SK-N-SH (cell line): Measurements from ENCODE around the gene SNX20. TPM values are rescaled to one million over a fixed set of nuclear protein-coding genes. Genes with fewer than 3 reads are reported as not detected.

Experiments
- CTCF ChIA-PET: fragments of 300-600, 350-600 bp; formaldehyde crosslinking; extraction: SDS; loops from one replicate; lab custom pipeline; 2021; lab: Yijun Ruan, JAX
- POLR2A ChIA-PET: fragments of 350-600 bp; sonication (Branson Sonifier 250); formaldehyde crosslinking; extraction: SDS; loops from one replicate; lab custom pipeline; 2020; ENCODE audit warnings: antibody characterized with exemption, inconsistent platforms; lab: Yijun Ruan, JAX
- DNase-seq: peaks from one replicate; pipeline ENCODE4 v3.0.0; 2012
- H2AFZ ChIP-seq: fragments of 200-600 bp; sonication (generic); 2 replicates; pipeline ENCODE4 v1.8.1; 2016; ENCODE audit warnings: antibody characterized with exemption, mild to moderate bottlenecking, low read depth
- H3F3A ChIP-seq: fragments of 200-600 bp; sonication (generic); replicated peaks from 2 replicates; pipeline ENCODE3; 2016; ENCODE audit warnings: antibody characterized with exemption, mild to moderate bottlenecking; ENCODE audit not compliant: insufficient read depth
- H3K27ac ChIP-seq, 2 experiments: fragments of 200-500 bp in 1 of 2; fragments of 200-600 bp in 1 of 2; sonication (Bioruptor generic) in 1 of 2; sonication (generic), shearing (Covaris generic) in 1 of 2; 2 replicates each; pipeline versions ENCODE4 v1.5.1 to v1.6.1; 2014 to 2016; ENCODE audit warnings: low read depth in 2 of 2, inconsistent platforms in 1 of 2, low read length in 1 of 2, mild to moderate bottlenecking in 1 of 2, mixed read lengths in 1 of 2
- H3K27me3 ChIP-seq: fragments of 200-600 bp; sonication (generic), shearing (Covaris generic); 2 replicates; pipeline ENCODE4 v1.6.1; 2016; ENCODE audit warnings: mixed run types; ENCODE audit not compliant: insufficient read depth
- H3K36me3 ChIP-seq, 2 experiments: fragments of 200-500 bp in 1 of 2; fragments of 200-600 bp in 1 of 2; sonication (Bioruptor generic) in 1 of 2; sonication (generic) in 1 of 2; replicated peaks in 1 of 2; 2 replicates each; pipeline versions ENCODE3 to v1.5.1; 2014 to 2016; ENCODE audit warnings: low read length in 1 of 2, mild to moderate bottlenecking in 1 of 2; ENCODE audit not compliant: insufficient read depth in 2 of 2, control insufficient read depth in 1 of 2
- H3K4me1 ChIP-seq, 2 experiments: fragments of 200-500 bp in 1 of 2; fragments of 200-600 bp in 1 of 2; sonication (Bioruptor generic) in 1 of 2; sonication (generic), shearing (Covaris generic) in 1 of 2; 2 replicates each; pipeline versions ENCODE4 v1.5.1 to v1.6.1; 2014 to 2016; ENCODE audit warnings: low read depth in 1 of 2, low read length in 1 of 2, mixed run types in 1 of 2; ENCODE audit not compliant: insufficient read depth in 2 of 2, control insufficient read depth in 1 of 2
- H3K4me2 ChIP-seq: fragments of 200-600 bp; sonication (generic), shearing (Covaris generic); 2 replicates; pipeline ENCODE4 v1.6.1; 2017; ENCODE audit warnings: mixed run types
- H3K4me3 ChIP-seq, 2 experiments: fragments of 200-500 bp in 1 of 2; fragments of 200-600 bp in 1 of 2; sonication (Bioruptor generic) in 1 of 2; sonication (generic), shearing (Covaris generic) in 1 of 2; 2 replicates each; pipeline versions ENCODE4 v1.5.1 to v1.8.1; 2014 to 2016; ENCODE audit warnings: low read depth in 2 of 2, inconsistent platforms in 1 of 2, low read length in 1 of 2, mild to moderate bottlenecking in 1 of 2, mixed read lengths in 1 of 2, moderate library complexity in 1 of 2
- H3K79me2 ChIP-seq: fragments of 200-600 bp; sonication (generic); 2 replicates; pipeline ENCODE4 v1.8.1; 2017; ENCODE audit warnings: mild to moderate bottlenecking; ENCODE audit not compliant: insufficient read depth
- H3K9ac ChIP-seq: fragments of 200-600 bp; sonication (generic); 2 replicates; pipeline ENCODE4 v1.6.1; 2017; ENCODE audit warnings: mixed run types
- H3K9me2 ChIP-seq: fragments of 200-600 bp; sonication (generic); 2 replicates; pipeline ENCODE4 v1.6.1; 2017; ENCODE audit warnings: mixed run types
- H3K9me3 ChIP-seq: fragments of 200-600 bp; sonication (generic); 2 replicates; pipeline ENCODE4 v1.6.1; 2017; ENCODE audit warnings: mixed run types, mild to moderate bottlenecking, moderate library complexity
- H4K20me1 ChIP-seq: fragments of 200-600 bp; sonication (generic); 2 replicates; pipeline ENCODE4 v1.6.1; 2017; ENCODE audit warnings: mild to moderate bottlenecking, mixed run types; ENCODE audit not compliant: insufficient read depth
- CHD2 ChIP-seq: fragments of 150-350 bp; IDR thresholded peaks from 2 replicates; pipeline ENCODE4 v1.6.1; 2018; ENCODE audit warnings: low read length; ENCODE audit not compliant: partially characterized antibody
- EP300 ChIP-seq, 2 experiments: IDR thresholded peaks; 2 replicates each; pipeline versions ENCODE4 v1.4.0 to v1.6.1; 2012; ENCODE audit warnings: borderline replicate concordance in 1 of 2, low read depth in 1 of 2, low read length in 1 of 2
- FOSL2 ChIP-seq: IDR thresholded peaks from 2 replicates; pipeline ENCODE4 v1.4.0; 2012; ENCODE audit warnings: low read depth, mild to moderate bottlenecking, moderate library complexity, borderline replicate concordance
- FOXJ3 ChIP-seq: sonication (generic); formaldehyde crosslinking; IDR thresholded peaks from 2 replicates; pipeline ENCODE4 v1.5.1; 2020; ENCODE audit warnings: mild to moderate bottlenecking, missing genetic modification reagents
- GABPA ChIP-seq: IDR thresholded peaks from 2 replicates; pipeline ENCODE4 v1.4.0; 2012; ENCODE audit warnings: low read depth, mild to moderate bottlenecking
- GATA2 ChIP-seq: sonication (generic); formaldehyde crosslinking; IDR thresholded peaks from 2 replicates; pipeline ENCODE4 v1.5.0; 2020; ENCODE audit warnings: mild to moderate bottlenecking, missing genetic modification reagents
- MEF2A ChIP-seq: IDR thresholded peaks from 2 replicates; pipeline ENCODE4 v1.4.0; 2012; ENCODE audit warnings: low read depth, borderline replicate concordance
- MXI1 ChIP-seq: IDR thresholded peaks from 2 replicates; pipeline ENCODE4 v1.6.1; 2012; ENCODE audit warnings: mild to moderate bottlenecking, low read depth, low read length, improper control_type of control experiment
- NFIC ChIP-seq: IDR thresholded peaks from 2 replicates; pipeline ENCODE4 v1.4.0; 2012; ENCODE audit warnings: borderline replicate concordance
- NRF1 ChIP-seq: IDR thresholded peaks from 2 replicates; pipeline ENCODE4 v1.6.1; 2012; ENCODE audit warnings: low read depth, mild to moderate bottlenecking, low read length
- SIN3A ChIP-seq: IDR thresholded peaks from 2 replicates; pipeline ENCODE4 v1.6.1; 2012; ENCODE audit warnings: low read depth, mild to moderate bottlenecking, low read length, moderate library complexity, borderline replicate concordance
- SMC3 ChIP-seq: IDR thresholded peaks from 2 replicates; pipeline ENCODE4 v1.6.1; 2012; ENCODE audit warnings: low read depth, low read length, improper control_type of control experiment
- WGBS: methylation state at CpG from one replicate; pipeline ENCODE4 v1.1.6; 2017; ENCODE audit warnings: low lambda C conversion rate; 5-methylcytosine and 5-hydroxymethylcytosine counted together
- polyA plus RNA-seq, 3 experiments: library from polyadenylated mRNA; depleted of rRNA; stranded (reverse); fragments of >200 nt; gene quantifications; 2 replicates each; pipeline ENCODE4 v1.2.3, GENCODE V29; 2012
- TF ChIP-seq, protein P1 (sequence below): fragments of 150-350 bp; IDR thresholded peaks from 2 replicates; pipeline ENCODE4 v1.6.1; 2017; ENCODE audit warnings: antibody characterized with exemption, low read length, low read depth, borderline replicate concordance
- TF ChIP-seq, protein P2 (sequence below): IDR thresholded peaks from 2 replicates; pipeline ENCODE4 v1.4.0; 2012; ENCODE audit warnings: low read depth, borderline replicate concordance
- TF ChIP-seq, protein P3 (sequence below): IDR thresholded peaks from 2 replicates; pipeline ENCODE4; 2012

SNX20 gene
- polyA plus RNA-seq, 1 of the 3 experiments (the other 2 are of a cell fraction): not detected

DNA sequence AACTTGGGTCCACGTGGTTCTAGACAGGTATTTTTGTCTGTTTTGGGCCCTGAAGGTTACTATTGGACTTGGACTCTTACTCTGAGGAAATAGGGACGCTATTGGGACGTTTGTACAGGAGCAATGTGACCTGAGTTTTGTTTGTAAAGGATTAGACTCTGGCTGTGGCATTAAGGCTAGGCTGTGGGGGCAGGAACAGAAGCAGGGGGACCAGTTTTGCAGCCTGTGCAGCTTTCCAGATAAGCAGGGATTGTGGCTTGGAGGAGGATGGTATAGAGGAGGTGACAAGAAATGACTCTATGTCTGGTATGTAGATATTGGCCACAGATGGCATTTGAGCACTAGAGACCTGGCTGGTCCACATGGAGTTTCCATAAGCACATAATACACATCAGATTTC, 25.1 kb upstream of the SNX20 start:
- Histone ChIP-seq H3K9me3 (no peaks in the 10 kb centered on the region; the same call in 1 of the 2 replicates), H3K27me3 (no peaks in the 10 kb centered on the region), H2AFZ (no peak overlapping the region), H3K9ac (no peak overlapping the region), H3K4me3 (no peak overlapping the region), H3K4me2 (no peak overlapping the region), H3K79me2 (no peaks in the 10 kb centered on the region), H4K20me1 (no peaks in the 10 kb centered on the region), H3F3A (no peaks in the 10 kb centered on the region), H3K9me2 (no peaks in the 10 kb centered on the region), H3K4me1 (peaks cover 0 to 19% of the 10 kb centered on the region in 2 experiments; a peak in 1 of 4 replicates), H3K27ac (no peak overlapping the region), H3K36me3 (no peaks in the 10 kb centered on the region)
- CTCF ChIA-PET: no interaction called here
- POLR2A ChIA-PET: no interaction called here
- TF ChIP-seq, protein P1, sequence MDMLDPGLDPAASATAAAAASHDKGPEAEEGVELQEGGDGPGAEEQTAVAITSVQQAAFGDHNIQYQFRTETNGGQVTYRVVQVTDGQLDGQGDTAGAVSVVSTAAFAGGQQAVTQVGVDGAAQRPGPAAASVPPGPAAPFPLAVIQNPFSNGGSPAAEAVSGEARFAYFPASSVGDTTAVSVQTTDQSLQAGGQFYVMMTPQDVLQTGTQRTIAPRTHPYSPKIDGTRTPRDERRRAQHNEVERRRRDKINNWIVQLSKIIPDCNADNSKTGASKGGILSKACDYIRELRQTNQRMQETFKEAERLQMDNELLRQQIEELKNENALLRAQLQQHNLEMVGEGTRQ: no peak
- TF ChIP-seq GATA2 (CRISPR knock-in tag) (no peak), EP300 (IDR thresholded peaks at IDR 0.05; ENCODE audit: borderline replicate concordance in 1 of 2, low read depth in 1 of 2, low read length in 1 of 2) (no peak), SIN3A (no peak), FOSL2 (no peak), NFIC (no peak)
- no peak for DNase-seq
- 5% methylated on average over 3 of the region's 3 CpGs for WGBS

DNA sequence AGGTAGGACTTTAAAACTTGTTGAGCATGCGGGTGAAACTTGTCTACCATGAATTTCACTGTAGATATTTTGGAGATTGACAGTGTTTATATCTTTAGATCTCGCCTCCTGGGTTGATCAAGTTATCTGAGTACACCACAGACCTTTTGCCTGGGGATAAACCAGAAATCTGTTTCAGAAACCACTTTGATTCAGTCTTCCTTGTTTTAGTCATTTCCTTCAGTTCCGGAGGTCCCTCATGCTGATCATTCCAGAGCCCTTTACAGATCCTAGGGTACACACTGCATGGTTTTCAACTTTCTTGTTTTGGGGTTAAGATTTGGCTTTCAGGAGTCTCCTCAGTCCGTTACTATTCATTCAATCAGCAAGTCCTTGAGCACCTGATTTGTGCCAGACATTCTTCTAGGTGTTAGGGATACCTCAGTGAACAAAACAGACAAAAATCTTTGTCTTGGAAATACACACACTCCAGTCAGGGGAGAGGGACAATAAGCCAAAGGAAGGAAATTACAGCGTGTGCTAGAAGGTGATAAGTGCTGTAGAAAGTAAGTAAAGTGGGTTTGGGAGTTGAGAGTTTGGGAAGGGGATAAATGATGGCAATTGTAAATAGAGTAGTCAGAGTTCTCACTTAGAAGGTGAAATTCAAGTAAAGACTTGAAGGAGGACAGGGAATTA, 24.5 kb upstream of the SNX20 start:
- no peak overlapping the region for H3K4me3 ChIP-seq
- H2AFZ ChIP-seq: no peak overlapping the region
- no peaks in the 10 kb centered on the region for H3K36me3 ChIP-seq
- H3K27ac ChIP-seq: no peak overlapping the region
- 13% methylated on average over 5 of the region's 5 CpGs for WGBS
- no peak for DNase-seq
- H3K9ac ChIP-seq: no peak overlapping the region
- no peaks in the 10 kb centered on the region for H3K9me2 ChIP-seq
- peaks cover 0 to 12% of the 10 kb centered on the region in 2 experiments; a peak in 1 of 4 replicates for H3K4me1 ChIP-seq
- POLR2A ChIA-PET: no interaction called here
- H3K9me3 ChIP-seq: no peaks in the 10 kb centered on the region; the same call in 1 of the 2 replicates
- CTCF ChIA-PET: no interaction called here
- no peaks in the 10 kb centered on the region for H3K79me2 ChIP-seq
- TF ChIP-seq MXI1: no peak
- TF ChIP-seq NRF1: no peak
- no peak for TF ChIP-seq SMC3
- TF ChIP-seq FOXJ3 (CRISPR knock-in tag): no peak
- no peak for TF ChIP-seq MEF2A
- TF ChIP-seq GABPA: no peak
- TF ChIP-seq CHD2: no peak
- TF ChIP-seq GATA2 (CRISPR knock-in tag): no peak
- TF ChIP-seq, protein P2, sequence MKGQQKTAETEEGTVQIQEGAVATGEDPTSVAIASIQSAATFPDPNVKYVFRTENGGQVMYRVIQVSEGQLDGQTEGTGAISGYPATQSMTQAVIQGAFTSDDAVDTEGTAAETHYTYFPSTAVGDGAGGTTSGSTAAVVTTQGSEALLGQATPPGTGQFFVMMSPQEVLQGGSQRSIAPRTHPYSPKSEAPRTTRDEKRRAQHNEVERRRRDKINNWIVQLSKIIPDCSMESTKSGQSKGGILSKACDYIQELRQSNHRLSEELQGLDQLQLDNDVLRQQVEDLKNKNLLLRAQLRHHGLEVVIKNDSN: no peak
- TF ChIP-seq, protein P3, sequence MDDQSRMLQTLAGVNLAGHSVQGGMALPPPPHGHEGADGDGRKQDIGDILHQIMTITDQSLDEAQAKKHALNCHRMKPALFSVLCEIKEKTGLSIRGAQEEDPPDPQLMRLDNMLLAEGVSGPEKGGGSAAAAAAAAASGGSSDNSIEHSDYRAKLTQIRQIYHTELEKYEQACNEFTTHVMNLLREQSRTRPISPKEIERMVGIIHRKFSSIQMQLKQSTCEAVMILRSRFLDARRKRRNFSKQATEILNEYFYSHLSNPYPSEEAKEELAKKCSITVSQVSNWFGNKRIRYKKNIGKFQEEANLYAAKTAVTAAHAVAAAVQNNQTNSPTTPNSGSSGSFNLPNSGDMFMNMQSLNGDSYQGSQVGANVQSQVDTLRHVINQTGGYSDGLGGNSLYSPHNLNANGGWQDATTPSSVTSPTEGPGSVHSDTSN: no peak
- no peaks in the 10 kb centered on the region for H4K20me1 ChIP-seq
- H3F3A ChIP-seq: no peaks in the 10 kb centered on the region
- H3K27me3 ChIP-seq: no peaks in the 10 kb centered on the region
- no peak overlapping the region for H3K4me2 ChIP-seq
